WTC11 (cell line): Measurements from ENCODE around the gene TTC28. TPM values are rescaled to one million over a fixed set of nuclear protein-coding genes. Genes with fewer than 3 reads are reported as not detected.
A peak's percentile ranks its signal among the peaks of the same experiment; 100 is the strongest.

ENCODE experiments used
- ATAC-seq: fragments of 200-7000 bp; cut with Tn5 transposase; 2 replicates; pipeline ENCODE4 v1.10.0; 2021; ENCODE audit warnings: mild to moderate bottlenecking, moderate library complexity
- CTCF ChIA-PET: fragments of 300-600 bp; sonication (Branson Sonifier 250); formaldehyde crosslinking; loops from one replicate; lab custom pipeline; 2021; ENCODE audit warnings: antibody characterized with exemption; lab: Charles Lee
- POLR2A ChIA-PET: fragments of 350-600 bp; sonication (Branson Sonifier 250); formaldehyde crosslinking; loops from one replicate; lab custom pipeline; 2021; ENCODE audit warnings: antibody characterized with exemption; lab: Charles Lee
- DNase-seq: peaks from one replicate; pipeline ENCODE4 v3.0.0; 2021; ENCODE audit warnings: low spot score
- H3K27ac Mint-ChIP-seq: 2 replicates; pipeline ENCODE4 v1.8.0; 2021; ENCODE audit warnings: mixed read lengths
- H3K27me3 Mint-ChIP-seq: 2 replicates; pipeline ENCODE4 v1.8.0; 2021; ENCODE audit warnings: low read depth, mild to moderate bottlenecking, moderate library complexity, mixed read lengths
- H3K36me3 Mint-ChIP-seq: 2 replicates; pipeline ENCODE4 v1.8.0; 2021; ENCODE audit warnings: mixed read lengths
- H3K4me1 Mint-ChIP-seq: 2 replicates; pipeline ENCODE4 v1.8.0; 2022; ENCODE audit warnings: mixed read lengths
- H3K4me3 Mint-ChIP-seq: 2 replicates; pipeline ENCODE4 v1.8.0; 2021; ENCODE audit warnings: mild to moderate bottlenecking, moderate library complexity, mixed read lengths
- H3K9me3 Mint-ChIP-seq: 2 replicates; pipeline ENCODE4 v1.8.0; 2021; ENCODE audit warnings: mixed read lengths
- ESRRA ChIP-seq: sonication (generic); formaldehyde crosslinking; IDR thresholded peaks from 2 replicates; pipeline ENCODE4 v1.8.1; 2022; ENCODE audit warnings: mild to moderate bottlenecking, missing genetic modification reagents, borderline replicate concordance
- FOXP1 ChIP-seq: sonication (generic); formaldehyde crosslinking; IDR thresholded peaks from 2 replicates; pipeline ENCODE4 v1.8.0; 2022; ENCODE audit warnings: missing genetic modification reagents, mild to moderate bottlenecking, moderate library complexity, borderline replicate concordance
- HMGA2 ChIP-seq: fragments of 250-450 bp; sonication (Bioruptor Pico); IDR thresholded peaks from 2 replicates; pipeline ENCODE4 v1.4.0; 2021; ENCODE audit warnings: mild to moderate bottlenecking, moderate library complexity
- NFE2L1 ChIP-seq: sonication (generic); formaldehyde crosslinking; IDR thresholded peaks from 2 replicates; pipeline ENCODE4 v1.8.1; 2023; ENCODE audit warnings: missing genetic modification reagents
- NR1H2 ChIP-seq: sonication (generic); formaldehyde crosslinking; IDR thresholded peaks from 2 replicates; pipeline ENCODE4 v1.9.0; 2021; ENCODE audit warnings: mild to moderate bottlenecking, moderate library complexity, missing genetic modification reagents
- OVOL2 ChIP-seq: fragments of 250-450 bp; sonication (Bioruptor Pico); IDR thresholded peaks from 2 replicates; pipeline ENCODE4 v1.9.0; 2021; ENCODE audit warnings: mild to moderate bottlenecking, borderline replicate concordance
- RELA ChIP-seq: sonication (generic); formaldehyde crosslinking; IDR thresholded peaks from 2 replicates; pipeline ENCODE4 v1.8.1; 2022; ENCODE audit warnings: missing genetic modification reagents, mild to moderate bottlenecking, borderline replicate concordance
- TEAD1 ChIP-seq: sonication (generic); formaldehyde crosslinking; IDR thresholded peaks from 2 replicates; pipeline ENCODE4 v1.8.0; 2022; ENCODE audit warnings: mild to moderate bottlenecking, missing genetic modification reagents
- ZNF219 ChIP-seq: sonication (generic); formaldehyde crosslinking; IDR thresholded peaks from 2 replicates; pipeline ENCODE4 v1.8.0; 2023; ENCODE audit warnings: missing genetic modification reagents, mild to moderate bottlenecking, borderline replicate concordance
- ZNF671 ChIP-seq: fragments of 250-450 bp; sonication (Bioruptor Pico); IDR thresholded peaks from 2 replicates; pipeline ENCODE4 v1.8.0; 2021; ENCODE audit warnings: mild to moderate bottlenecking
- total RNA-seq: library from RNA; stranded (reverse); gene quantifications from 3 replicates; pipeline ENCODE4 v1.2.3, GENCODE V29; 2021
- TF ChIP-seq, protein P1 (sequence below): sonication (generic); formaldehyde crosslinking; IDR thresholded peaks from 2 replicates; pipeline ENCODE4 v1.8.1; 2023; ENCODE audit warnings: mild to moderate bottlenecking, missing genetic modification reagents, moderate library complexity
- TF ChIP-seq, protein P2 (sequence below): sonication (generic); formaldehyde crosslinking; IDR thresholded peaks from 2 replicates; pipeline ENCODE4 v1.8.1; 2022; ENCODE audit warnings: low read depth, mild to moderate bottlenecking, moderate library complexity, missing genetic modification reagents, borderline replicate concordance
- TF ChIP-seq, protein P3 (sequence below): sonication (generic); formaldehyde crosslinking; IDR thresholded peaks from 2 replicates; pipeline ENCODE4 v1.8.0; 2022; ENCODE audit warnings: mild to moderate bottlenecking, missing genetic modification reagents
- TF ChIP-seq, protein P4 (sequence below): sonication (generic); formaldehyde crosslinking; IDR thresholded peaks from 2 replicates; pipeline ENCODE4 v1.8.1; 2023; ENCODE audit warnings: mild to moderate bottlenecking, missing genetic modification reagents
- TF ChIP-seq, protein P5 (sequence below): fragments of 250-450 bp; sonication (Bioruptor Pico); IDR thresholded peaks from 2 replicates; pipeline ENCODE4 v1.9.0; 2021; ENCODE audit warnings: mild to moderate bottlenecking

Gene TTC28
- total RNA-seq, 1 experiment from 2014 or later = 13.0 TPM

DNA sequence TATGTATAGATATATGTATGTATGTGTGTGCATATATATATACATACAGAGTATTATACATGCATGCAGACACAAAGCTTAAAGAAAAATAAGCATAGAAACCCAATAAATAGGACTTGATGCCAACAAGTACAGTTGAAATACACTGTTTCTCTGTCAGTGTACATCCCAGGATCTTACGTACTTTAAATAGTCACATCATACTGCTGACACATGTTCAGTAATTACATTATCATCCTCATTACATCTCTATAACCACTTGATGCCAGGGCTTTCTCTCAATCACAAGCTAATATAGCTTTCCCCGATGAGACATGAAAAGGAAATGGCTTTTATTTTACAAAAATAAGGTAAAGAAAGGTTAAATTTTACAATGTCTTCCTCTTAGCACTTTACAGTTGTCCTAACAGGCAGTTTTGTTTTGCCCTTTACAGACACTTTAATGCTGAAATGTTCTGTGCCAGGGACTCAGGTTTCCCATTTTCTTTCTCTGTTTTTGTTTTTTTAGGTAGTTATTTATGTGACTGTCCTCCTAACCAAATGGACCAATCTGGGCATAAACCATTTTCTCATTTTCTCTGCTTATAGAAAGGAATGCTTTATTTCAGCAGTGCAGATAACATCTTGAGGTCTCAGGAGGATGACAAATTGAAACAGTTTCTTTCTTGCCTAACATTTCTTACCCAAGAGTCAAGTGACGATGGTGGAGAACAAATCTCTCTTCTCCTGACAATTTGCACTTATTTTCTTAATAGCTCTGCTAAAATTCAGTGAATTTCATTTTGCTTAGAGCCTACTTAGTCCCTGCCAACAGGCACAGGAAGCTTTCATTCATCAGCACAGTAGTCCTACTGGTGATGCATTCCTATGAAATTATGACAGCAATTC, 350.2 kb downstream of the TTC28 start (continued):
- no peak for TF ChIP-seq ESRRA (CRISPR knock-in tag)
- TF ChIP-seq FOXP1 (CRISPR knock-in tag) = no peak
- TF ChIP-seq OVOL2 (CRISPR knock-in tag) = no peak
- TF ChIP-seq NFE2L1 = no peak
- TF ChIP-seq, protein P1, sequence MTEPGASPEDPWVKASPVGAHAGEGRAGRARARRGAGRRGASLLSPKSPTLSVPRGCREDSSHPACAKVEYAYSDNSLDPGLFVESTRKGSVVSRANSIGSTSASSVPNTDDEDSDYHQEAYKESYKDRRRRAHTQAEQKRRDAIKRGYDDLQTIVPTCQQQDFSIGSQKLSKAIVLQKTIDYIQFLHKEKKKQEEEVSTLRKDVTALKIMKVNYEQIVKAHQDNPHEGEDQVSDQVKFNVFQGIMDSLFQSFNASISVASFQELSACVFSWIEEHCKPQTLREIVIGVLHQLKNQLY (CRISPR knock-in tag) = no peak
- no peak for TF ChIP-seq ZNF219 (CRISPR knock-in tag)

DNA sequence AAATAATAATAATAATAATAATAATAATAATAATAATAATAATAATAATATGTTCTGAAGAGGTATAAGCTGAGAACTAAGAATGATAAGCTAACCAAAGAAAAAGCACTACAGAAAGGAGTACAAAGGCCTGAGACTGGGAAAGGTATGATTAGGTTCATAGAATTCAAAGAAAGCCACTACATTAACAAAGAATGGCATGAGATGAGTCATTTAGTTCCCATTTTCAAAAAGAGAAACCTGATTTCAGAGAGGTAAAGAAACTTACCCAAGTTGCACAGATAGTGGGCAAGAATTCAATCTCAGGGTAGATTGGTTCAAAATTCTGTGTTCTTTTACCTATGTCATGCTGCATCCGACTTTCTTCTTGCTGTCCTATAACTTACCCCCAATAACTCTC, 350.9 kb downstream of the TTC28 start:
- CTCF ChIA-PET = no interaction called here

DNA sequence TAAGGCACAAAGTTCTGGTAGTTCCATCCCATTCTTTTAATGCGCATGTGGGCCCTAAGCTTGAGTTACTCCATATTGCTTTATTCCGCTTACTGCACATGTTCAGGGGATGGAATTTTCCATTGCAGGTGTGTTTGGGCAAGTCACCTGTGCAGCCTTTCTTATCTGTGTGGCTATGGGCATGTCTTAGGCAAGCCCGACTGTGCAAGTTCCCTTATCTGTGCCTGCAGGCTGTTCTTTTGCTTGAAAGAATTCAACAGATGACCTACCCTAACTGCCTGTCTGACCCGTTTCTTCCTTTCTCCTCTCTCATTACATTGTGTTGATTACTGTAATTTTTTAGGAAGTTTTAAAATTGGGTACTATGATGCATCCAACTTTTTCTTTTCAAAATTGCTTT, 363.6 kb downstream of the TTC28 start:
- ATAC-seq = no peak
- DNase-seq = no peak
- Mint-ChIP-seq H3K27ac (no peak overlapping the region), H3K27me3 (peaks cover 3% of the 10 kb centered on the region; the same call in 1 of the 2 replicates), H3K4me1 (peaks cover 16% of the 10 kb centered on the region), H3K9me3 (peaks cover 12% of the 10 kb centered on the region), H3K4me3 (no peak overlapping the region), H3K36me3 (peaks cover 9% of the 10 kb centered on the region)
- POLR2A ChIA-PET = no interaction called here
- CTCF ChIA-PET = no interaction called here
- no peak for TF ChIP-seq NR1H2
- TF ChIP-seq RELA = no peak
- TF ChIP-seq, protein P2, sequence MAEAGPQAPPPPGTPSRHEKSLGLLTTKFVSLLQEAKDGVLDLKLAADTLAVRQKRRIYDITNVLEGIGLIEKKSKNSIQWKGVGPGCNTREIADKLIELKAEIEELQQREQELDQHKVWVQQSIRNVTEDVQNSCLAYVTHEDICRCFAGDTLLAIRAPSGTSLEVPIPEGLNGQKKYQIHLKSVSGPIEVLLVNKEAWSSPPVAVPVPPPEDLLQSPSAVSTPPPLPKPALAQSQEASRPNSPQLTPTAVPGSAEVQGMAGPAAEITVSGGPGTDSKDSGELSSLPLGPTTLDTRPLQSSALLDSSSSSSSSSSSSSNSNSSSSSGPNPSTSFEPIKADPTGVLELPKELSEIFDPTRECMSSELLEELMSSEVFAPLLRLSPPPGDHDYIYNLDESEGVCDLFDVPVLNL = no peak
- TF ChIP-seq, protein P3, sequence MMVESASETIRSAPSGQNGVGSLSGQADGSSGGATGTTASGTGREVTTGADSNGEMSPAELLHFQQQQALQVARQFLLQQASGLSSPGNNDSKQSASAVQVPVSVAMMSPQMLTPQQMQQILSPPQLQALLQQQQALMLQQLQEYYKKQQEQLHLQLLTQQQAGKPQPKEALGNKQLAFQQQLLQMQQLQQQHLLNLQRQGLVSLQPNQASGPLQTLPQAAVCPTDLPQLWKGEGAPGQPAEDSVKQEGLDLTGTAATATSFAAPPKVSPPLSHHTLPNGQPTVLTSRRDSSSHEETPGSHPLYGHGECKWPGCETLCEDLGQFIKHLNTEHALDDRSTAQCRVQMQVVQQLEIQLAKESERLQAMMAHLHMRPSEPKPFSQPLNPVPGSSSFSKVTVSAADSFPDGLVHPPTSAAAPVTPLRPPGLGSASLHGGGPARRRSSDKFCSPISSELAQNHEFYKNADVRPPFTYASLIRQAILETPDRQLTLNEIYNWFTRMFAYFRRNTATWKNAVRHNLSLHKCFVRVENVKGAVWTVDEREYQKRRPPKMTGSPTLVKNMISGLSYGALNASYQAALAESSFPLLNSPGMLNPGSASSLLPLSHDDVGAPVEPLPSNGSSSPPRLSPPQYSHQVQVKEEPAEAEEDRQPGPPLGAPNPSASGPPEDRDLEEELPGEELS (CRISPR knock-in tag) = no peak
- no peak for TF ChIP-seq HMGA2
- no peak for TF ChIP-seq TEAD1 (CRISPR knock-in tag)
- TF ChIP-seq, protein P4, sequence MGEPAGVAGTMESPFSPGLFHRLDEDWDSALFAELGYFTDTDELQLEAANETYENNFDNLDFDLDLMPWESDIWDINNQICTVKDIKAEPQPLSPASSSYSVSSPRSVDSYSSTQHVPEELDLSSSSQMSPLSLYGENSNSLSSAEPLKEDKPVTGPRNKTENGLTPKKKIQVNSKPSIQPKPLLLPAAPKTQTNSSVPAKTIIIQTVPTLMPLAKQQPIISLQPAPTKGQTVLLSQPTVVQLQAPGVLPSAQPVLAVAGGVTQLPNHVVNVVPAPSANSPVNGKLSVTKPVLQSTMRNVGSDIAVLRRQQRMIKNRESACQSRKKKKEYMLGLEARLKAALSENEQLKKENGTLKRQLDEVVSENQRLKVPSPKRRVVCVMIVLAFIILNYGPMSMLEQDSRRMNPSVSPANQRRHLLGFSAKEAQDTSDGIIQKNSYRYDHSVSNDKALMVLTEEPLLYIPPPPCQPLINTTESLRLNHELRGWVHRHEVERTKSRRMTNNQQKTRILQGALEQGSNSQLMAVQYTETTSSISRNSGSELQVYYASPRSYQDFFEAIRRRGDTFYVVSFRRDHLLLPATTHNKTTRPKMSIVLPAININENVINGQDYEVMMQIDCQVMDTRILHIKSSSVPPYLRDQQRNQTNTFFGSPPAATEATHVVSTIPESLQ (CRISPR knock-in tag) = no peak
- TF ChIP-seq ZNF671 = no peak

More for the DNA sequence above, 350.9 kb downstream of the TTC28 start:
- Mint-ChIP-seq H3K36me3 (no peaks in the 10 kb centered on the region), H3K4me3 (no peak overlapping the region), H3K9me3 (no peaks in the 10 kb centered on the region), H3K27ac (no peak overlapping the region), H3K27me3 (no peaks in the 10 kb centered on the region), H3K4me1 (peaks cover 21% of the 10 kb centered on the region)
- ATAC-seq (no peak), DNase-seq (no peak)
- POLR2A ChIA-PET = no interaction called here
- TF ChIP-seq, protein P5, sequence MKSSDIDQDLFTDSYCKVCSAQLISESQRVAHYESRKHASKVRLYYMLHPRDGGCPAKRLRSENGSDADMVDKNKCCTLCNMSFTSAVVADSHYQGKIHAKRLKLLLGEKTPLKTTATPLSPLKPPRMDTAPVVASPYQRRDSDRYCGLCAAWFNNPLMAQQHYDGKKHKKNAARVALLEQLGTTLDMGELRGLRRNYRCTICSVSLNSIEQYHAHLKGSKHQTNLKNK = no peak
- TF ChIP-seq HMGA2 = 0 out of 2 replicates have a peak, but pooled peaks have one; percentile 40
